Renal cortical epithelial cell (primary cell): ENCODE measurements around the gene ALDOA. TPM values are rescaled to one million over a fixed set of nuclear protein-coding genes. Genes with fewer than 3 reads are reported as not detected.
"Not testable (repeated sequence)": the region's sequence is repeated elsewhere in the genome, so short reads cannot be mapped to it uniquely, and the experiment has no call there.

Source experiments
- DNase-seq: peaks from one replicate; pipeline ENCODE4 v3.0.0-alpha.2; 2011; ENCODE audit warnings: low read depth
- total RNA-seq: library from RNA; depleted of rRNA; stranded (reverse); fragments of >200 nt; gene quantifications from 2 replicates; pipeline ENCODE4 v1.2.3, GENCODE V29; 2014

ALDOA gene
- total RNA-seq, 1 donor from 2014 or later = 1,258 TPM

DNA sequence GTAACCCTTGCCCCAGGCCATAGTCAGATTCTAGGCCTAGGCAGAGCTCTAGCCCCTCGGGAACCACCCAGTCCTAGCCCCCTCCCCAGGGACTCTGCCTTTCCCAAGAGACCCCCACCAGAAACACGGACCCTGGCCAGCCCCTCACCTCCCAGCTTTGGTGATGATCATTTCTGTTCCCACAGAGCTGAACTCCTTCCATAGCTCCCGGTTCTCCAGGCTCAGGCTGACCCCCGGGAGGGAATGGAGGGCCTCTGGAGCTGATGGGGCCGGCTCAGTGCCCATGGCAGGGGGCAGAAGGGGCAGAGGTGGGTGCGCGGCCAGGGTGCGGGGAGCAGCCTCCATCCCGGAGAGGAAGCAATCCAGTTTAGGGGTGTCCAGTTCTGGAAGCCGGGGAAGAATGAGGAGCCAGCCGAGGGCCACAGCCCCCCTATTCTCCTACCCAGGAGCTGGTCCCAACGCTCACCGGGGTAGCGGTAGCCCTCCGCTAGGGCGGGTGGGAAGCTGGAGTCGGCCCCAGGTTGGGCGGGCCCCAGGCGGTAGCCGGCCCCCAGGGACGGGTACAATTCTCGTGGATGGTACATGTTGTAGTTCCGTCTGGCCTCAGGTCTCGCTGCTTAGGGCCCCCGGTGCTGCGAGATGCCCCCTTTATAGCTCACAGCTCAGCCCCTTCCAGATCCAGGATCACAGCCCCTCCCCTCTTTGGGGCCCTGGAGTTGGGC is 25.2 kb downstream of the ALDOA start:
- DNase-seq = no peak

GRCh38 chr16:30091474-30092372 is 26.2 kb downstream of the ALDOA start, which contains the start of gene TBX6:
TBX6 (minus strand) TSS chr16:30091924; CDS start chr16:30091193, 731 bp downstream.
- DNase-seq = peak; percentile 53

- peak; percentile 55 for DNase-seq
Measured at GRCh38 chr16:30092373-30093010, 26.9 kb downstream of the ALDOA start.

DNA sequence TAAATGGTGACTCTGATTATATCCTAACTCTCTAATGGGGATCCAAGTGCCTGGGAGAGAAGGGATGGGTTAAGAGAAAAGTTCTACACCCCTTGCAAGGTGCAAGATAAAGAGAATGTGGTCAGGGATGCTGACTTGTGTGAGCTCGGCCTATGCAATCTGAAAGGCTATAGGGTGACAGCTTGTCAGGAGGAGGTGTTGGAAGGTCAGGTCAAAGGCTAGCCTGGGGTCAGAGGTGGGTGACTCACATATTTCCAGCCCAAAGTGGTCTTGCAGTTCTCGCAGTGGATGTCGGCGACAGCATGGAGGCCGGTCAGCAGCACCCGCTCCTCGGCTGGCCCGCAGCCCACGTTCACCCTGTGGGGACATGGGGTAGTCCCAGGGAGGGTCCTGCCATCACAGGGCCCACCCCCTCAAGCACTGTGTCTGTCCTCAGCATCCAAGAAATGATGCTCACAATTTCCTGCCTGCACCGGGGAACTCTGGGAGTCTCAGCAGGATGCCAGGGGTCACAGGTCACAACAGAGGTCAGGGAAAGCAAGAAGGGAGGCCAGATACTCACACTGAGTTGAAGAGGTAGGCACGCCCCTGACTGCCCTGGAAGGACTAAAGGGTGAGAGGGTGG is 29.1 kb downstream of the ALDOA start:
- DNase-seq = no peak

DNA sequence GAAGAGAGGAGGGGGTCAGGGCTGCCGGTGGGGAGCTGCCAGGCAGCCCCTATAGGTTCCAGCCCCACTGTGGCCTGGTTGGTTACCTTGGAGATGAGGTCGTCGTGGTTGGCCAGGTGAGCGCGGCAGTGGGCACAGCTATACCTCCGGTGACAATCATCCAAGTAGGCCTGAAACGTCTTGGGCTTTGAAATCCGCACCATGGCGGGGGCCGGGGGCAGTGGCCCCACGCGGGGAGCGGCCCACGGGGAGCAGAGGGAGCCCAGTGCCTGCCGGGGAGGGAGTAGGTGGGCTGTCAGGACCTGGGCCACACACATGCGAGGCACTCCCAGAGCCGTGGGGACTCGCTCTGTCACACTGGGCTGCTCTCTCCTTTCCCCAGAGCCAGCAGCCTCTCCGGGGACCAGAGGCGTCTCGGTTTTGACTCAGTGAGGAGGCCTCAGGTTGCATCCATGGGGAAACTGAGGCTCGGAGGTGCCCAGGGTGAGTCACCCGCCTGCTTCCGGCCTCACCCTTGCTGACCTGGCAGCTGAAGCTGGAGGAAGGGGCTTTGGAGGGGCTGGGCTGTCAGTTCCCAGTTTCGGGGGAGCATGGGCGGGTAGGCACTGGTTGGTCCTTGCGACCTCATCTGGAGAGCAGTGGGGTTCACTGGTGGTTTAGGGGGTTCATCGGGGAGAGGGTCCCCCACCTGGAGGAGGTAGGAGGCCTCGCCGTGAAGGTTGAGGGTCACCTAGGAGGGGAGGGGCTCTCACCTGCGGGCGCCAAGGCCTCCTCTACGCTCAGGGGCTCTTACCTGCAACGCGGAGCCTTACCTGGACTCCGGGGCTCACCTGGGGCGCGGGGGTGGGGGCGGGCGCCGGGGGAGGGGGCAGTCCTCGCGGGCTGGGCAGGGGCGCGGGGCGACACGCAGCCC is 29.9 kb downstream of the ALDOA start:
- DNase-seq = no peak

- peak; percentile 67 for DNase-seq
Measured at GRCh38 chr16:30096105-30096861, 30.7 kb downstream of the ALDOA start, which contains the start of gene YPEL3. YPEL3 (minus strand) TSS chr16:30096213; CDS start chr16:30095482, 731 bp downstream.

DNA sequence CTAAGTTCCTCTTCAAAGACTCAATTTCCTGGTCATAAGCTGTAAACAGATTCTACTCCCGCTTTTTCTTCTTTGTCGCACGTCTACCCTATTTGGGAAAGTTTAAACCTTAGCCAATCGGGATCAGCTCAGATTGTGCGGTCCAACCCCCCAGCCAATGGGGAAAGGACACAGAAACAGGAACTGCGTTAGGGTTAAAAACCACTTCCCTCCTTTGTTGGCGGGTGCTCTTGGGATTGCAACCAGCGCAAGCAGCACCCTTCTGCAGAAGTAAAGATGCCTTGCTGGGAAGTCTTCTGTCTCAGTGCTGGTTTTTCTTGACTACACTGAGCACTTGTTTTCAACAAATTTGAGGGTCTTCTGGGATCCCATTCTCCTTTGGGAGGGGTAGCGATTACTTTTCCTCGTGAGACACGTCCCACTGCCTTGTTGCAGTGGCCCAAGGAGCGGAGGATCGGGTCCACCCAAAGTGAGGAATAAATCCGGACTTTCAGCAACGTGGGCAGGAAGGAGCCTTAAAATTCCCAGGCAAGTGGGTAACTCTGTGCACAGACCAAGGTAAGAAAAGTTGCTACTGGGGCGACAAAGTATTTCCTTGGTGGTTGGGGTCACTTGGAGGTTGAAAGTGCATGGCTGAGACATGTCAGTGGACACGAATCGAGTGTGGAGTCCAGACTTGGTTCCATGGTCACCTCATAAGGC is 31.5 kb downstream of the ALDOA start:
- no peak for DNase-seq

GRCh38 chr16:30104090-30104489 is 38.5 kb downstream of the ALDOA start:
- DNase-seq = no peak

- no peak for DNase-seq
Measured at GRCh38 chr16:30104492-30104891, 38.9 kb downstream of the ALDOA start.

DNA sequence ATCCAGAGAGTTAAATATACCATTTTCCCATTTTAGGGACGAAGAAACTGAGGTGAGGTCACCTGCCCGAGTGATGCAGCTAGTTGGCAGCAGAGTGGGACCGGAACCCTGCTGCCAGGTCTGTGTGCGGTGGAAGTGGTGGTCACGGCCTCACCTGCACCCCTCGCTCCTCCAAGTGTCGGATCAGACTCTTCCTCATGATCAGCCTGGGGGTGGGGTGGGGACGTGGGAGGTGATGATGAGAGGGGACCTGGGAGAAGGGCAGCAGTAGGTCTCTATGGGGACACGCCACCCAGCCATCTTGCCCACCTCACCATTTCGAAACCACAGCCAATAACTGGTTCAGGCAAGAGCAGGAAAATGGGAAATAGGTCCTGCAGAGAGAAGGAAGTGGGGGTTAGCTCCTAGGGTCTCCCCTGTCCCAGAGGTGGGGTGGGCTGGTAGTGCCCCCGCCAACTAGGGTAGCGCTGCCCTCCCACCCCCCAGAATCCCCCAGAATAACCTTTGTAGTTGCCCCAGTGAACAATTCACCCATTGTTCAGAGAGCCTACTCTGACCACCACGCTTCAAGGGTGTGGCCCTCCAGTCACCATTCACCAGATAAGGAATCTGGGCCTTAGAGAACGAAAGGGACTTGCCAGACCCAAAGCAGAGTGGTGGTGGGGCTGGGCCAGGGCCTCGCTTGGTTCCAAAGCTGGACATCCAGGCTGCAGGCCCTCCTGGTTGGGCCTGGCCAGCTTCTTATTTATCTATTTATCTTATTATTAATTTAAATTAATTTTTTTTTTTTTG is 42.7 kb downstream of the ALDOA start:
- no peak for DNase-seq

DNA sequence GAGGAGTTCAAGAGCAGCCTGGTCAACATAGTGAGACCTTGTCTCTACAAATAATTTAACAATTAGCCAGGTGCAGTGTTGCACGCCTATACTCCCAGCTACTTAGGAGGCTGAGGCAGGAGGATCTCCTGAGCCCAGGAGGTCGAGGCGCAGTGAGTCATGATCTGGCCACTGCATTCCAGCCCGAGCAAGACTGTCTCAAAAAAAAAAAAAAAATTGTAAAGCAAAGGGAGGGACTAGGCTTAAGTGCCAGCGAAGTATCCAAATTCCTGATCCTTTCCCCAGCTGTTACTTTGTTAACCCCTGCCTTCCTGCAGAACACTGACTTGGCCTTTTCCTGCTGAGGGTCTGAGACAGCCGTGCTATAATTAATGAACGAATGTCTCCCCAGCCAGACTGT is 45.1 kb downstream of the ALDOA start:
- no peak for DNase-seq

GRCh38 chr16:30112197-30113030 is 46.9 kb downstream of the ALDOA start:
- DNase-seq = peak; percentile 23

- DNase-seq = peak; percentile 24
Measured at GRCh38 chr16:30113031-30113710, 47.6 kb downstream of the ALDOA start, which contains the start of gene GDPD3. GDPD3 (minus strand) TSS chr16:30113537; CDS start chr16:30113478, 59 bp downstream.

DNA sequence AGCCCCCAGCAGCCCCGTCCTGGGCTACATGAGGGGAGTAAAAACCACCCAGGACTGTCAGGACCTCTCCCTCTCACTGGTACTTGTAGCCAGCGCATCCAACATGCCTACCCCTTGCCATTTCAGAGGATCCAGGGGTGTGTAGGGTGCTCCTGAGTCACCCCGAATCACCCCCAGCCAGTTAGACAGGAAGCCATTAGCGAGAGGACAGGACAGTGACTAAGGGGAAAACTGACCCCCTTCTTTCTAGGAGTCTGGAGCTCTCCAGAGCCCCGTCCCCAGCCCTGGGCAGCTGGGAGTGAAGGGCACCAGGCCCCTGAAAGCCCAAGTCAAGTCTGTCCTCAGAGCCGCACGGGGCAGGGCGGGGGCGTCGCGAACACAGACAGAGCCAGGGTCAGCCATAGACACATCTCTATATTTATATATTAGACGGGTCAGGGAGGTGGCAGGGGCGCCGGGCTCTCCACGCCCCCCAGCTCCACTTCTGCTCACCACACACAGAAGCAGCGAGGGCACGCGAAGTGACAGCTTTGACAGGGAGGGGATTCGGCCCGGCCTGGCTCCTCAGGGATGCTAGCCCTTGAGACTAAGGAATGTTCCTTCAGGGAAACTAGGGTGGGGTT is 48.3 kb downstream of the ALDOA start:
- DNase-seq = no peak

- DNase-seq = no peak
Measured at GRCh38 chr16:30114411-30114810, 48.9 kb downstream of the ALDOA start.

GRCh38 chr16:30114833-30115232 is 49.3 kb downstream of the ALDOA start:
- not testable (repeated sequence) for DNase-seq
